Ascending aorta (tissue), 2 donors: ENCODE measurements around the gene TRIL. TPM values are rescaled to one million over a fixed set of nuclear protein-coding genes. Genes with fewer than 3 reads are reported as not detected.

Experiments
- DNase-seq, 2 donors: peaks; one replicate each; pipeline ENCODE4 v3.0.0-alpha.2; 2019; ENCODE audit warnings: low spot score in 2 of 2
- H3K27ac ChIP-seq, 2 donors: fragments of 200-600 bp; sonication (generic); one replicate each; pipeline ENCODE4 v1.5.1; 2016 to 2017; ENCODE audit warnings: mild to moderate bottlenecking in 1 of 2
- H3K27me3 ChIP-seq: fragments of 200-600 bp; sonication (generic); one replicate; pipeline ENCODE4 v1.5.1; 2017
- H3K36me3 ChIP-seq, 2 donors: fragments of 200-600 bp; sonication (generic); one replicate each; pipeline ENCODE4 v1.5.1; 2016
- H3K4me1 ChIP-seq, 2 donors: fragments of 200-600 bp; sonication (generic); one replicate each; pipeline ENCODE4 v1.5.1; 2016 to 2017; ENCODE audit warnings: mild to moderate bottlenecking in 1 of 2
- H3K4me3 ChIP-seq, 2 donors: fragments of 200-600 bp; sonication (generic); one replicate each; pipeline ENCODE4 v1.5.1; 2016 to 2017; ENCODE audit warnings: mild to moderate bottlenecking in 1 of 2
- H3K9me3 ChIP-seq, 2 donors: fragments of 200-600 bp; sonication (generic); one replicate each; pipeline ENCODE4 v1.5.1; 2016
- CTCF ChIP-seq, 3 experiments: fragments of 200-600 bp in 2 of 3; fragments of 450-650 bp in 1 of 3; sonication (generic) in 2 of 3; IDR thresholded peaks; one replicate each; pipeline ENCODE4 v1.5.1; 2016 to 2019; ENCODE audit warnings: antibody characterized with exemption in 3 of 3, mild to moderate bottlenecking in 1 of 3, moderate library complexity in 1 of 3
- intact Hi-C: fragments of 100-400 bp; cut with DNase I; formaldehyde crosslinking; loops from one replicate; pipeline ENCODE4 v1.15.1; 2023
- total RNA-seq: library from RNA; depleted of rRNA; stranded (reverse); fragments of >200 nt; gene quantifications from one replicate; pipeline ENCODE4 v1.1.0, GENCODE V29; 2016

TRIL gene
- total RNA-seq, 1 donor from 2014 or later = 13.5 TPM

- DNase-seq = no peak
- no peaks in the 10 kb centered on the region for H3K4me1 ChIP-seq
- H3K36me3 ChIP-seq = no peaks in the 10 kb centered on the region
- intact Hi-C loops = no loop called here
- H3K4me3 ChIP-seq = peak overlapping the region; percentile 10 to 33
- no peaks in the 10 kb centered on the region for H3K9me3 ChIP-seq
- no peak overlapping the region for H3K27ac ChIP-seq
- no peaks in the 10 kb centered on the region for H3K27me3 ChIP-seq
- no peak for TF ChIP-seq CTCF (IDR thresholded peaks at IDR 0.05)
Observed at GRCh38 chr7:28903730-28904577, 54.2 kb downstream of the TRIL start.

Other genes starting within 250 kb of the TRIL start
- 15.2 TPM for gene CPVL, start 188.2 kb upstream of the TRIL start, total RNA-seq
- gene CHN2, start 236.4 kb upstream of the TRIL start, total RNA-seq = 8.7 TPM